Gastrocnemius medialis (tissue), 4 donors: ENCODE results near the gene DDX23. TPM values are rescaled to one million over a fixed set of nuclear protein-coding genes. Genes with fewer than 3 reads are reported as not detected.

ENCODE experiments used
- ATAC-seq, 2 donors: fragments of 150-250 bp; one replicate each; pipeline ENCODE4 v1.9.1; 2016
- DNase-seq, 2 donors: peaks; one replicate each; pipeline ENCODE4 v3.0.0-alpha.2; 2019
- H3K27ac ChIP-seq, 4 donors: fragments of 200-600 bp; sonication (generic); 1 replicate in 1 of 4; 2 replicates in 3 of 4; pipeline ENCODE4 v1.5.1; 2016 to 2018; ENCODE audit warnings: mild to moderate bottlenecking in 2 of 4, moderate library complexity in 1 of 4
- H3K27me3 ChIP-seq, 3 donors: fragments of 200-600 bp; sonication (generic) in 2 of 3; 1 replicate in 1 of 3; 2 replicates in 2 of 3; pipeline versions ENCODE4 v1.5.1 to v1.6.0; 2016 to 2019; ENCODE audit warnings: mild to moderate bottlenecking in 1 of 3, moderate library complexity in 1 of 3
- H3K36me3 ChIP-seq, 2 donors: fragments of 200-600 bp; sonication (generic) in 1 of 2; one replicate each; pipeline ENCODE4 v1.5.1; 2017 to 2018
- H3K4me1 ChIP-seq, 2 donors: fragments of 200-600 bp; sonication (generic) in 1 of 2; one replicate each; pipeline ENCODE4 v1.5.1; 2016 to 2017; ENCODE audit warnings: mild to moderate bottlenecking in 2 of 2
- H3K4me3 ChIP-seq, 4 donors: fragments of 200-600 bp; sonication (generic) in 3 of 4; 1 replicate in 1 of 4; 2 replicates in 3 of 4; pipeline ENCODE4 v1.5.1; 2016 to 2019; ENCODE audit warnings: mild to moderate bottlenecking in 2 of 4
- H3K9me3 ChIP-seq, 3 donors: fragments of 200-600 bp; sonication (generic) in 2 of 3; 1 replicate in 1 of 3; 2 replicates in 2 of 3; pipeline ENCODE4 v1.5.1; 2016 to 2019
- POLR2A ChIP-seq, 2 donors: fragments of 450-650 bp; IDR thresholded peaks; one replicate each; pipeline ENCODE4 v1.6.1; 2017; ENCODE audit warnings: antibody characterized with exemption in 2 of 2, mild to moderate bottlenecking in 2 of 2, moderate library complexity in 2 of 2
- in situ Hi-C, 4 donors: fragments of 200-750 bp; cut with MboI; loops; one replicate each; pipeline versions ENCODE4 v1.15.0 to v1.8.0; 2017; ENCODE audit warnings: low sequenced_read_pairs in 4 of 4
- intact Hi-C: fragments of 100-400 bp; cut with DNase I; formaldehyde crosslinking; loops from one replicate; pipeline ENCODE4 v1.15.1; 2023; ENCODE audit warnings: low total_unique reads
- total RNA-seq, 4 donors: library from RNA; depleted of rRNA; stranded (reverse); fragments of >200 nt; gene quantifications; one replicate each; pipeline versions ENCODE4 v1.1.0 to v1.2.3, GENCODE V29; 2016
- TF ChIP-seq, protein P1 (sequence below), 5 experiments: fragments of 450-650 bp in 3 of 5; fragments of 200-600 bp in 2 of 5; sonication (generic) in 2 of 5; IDR thresholded peaks in 4 of 5; conservative IDR thresholded peaks in 1 of 5; 1 replicate in 4 of 5; 2 replicates in 1 of 5; pipeline ENCODE4 v1.5.1; 2016 to 2019; ENCODE audit warnings: antibody characterized with exemption in 5 of 5, mild to moderate bottlenecking in 3 of 5, moderate library complexity in 3 of 5

Gene DDX23
- total RNA-seq, 4 donors from 2014 or later = 55.8 to 80.6 (median 75.7) TPM

DNA sequence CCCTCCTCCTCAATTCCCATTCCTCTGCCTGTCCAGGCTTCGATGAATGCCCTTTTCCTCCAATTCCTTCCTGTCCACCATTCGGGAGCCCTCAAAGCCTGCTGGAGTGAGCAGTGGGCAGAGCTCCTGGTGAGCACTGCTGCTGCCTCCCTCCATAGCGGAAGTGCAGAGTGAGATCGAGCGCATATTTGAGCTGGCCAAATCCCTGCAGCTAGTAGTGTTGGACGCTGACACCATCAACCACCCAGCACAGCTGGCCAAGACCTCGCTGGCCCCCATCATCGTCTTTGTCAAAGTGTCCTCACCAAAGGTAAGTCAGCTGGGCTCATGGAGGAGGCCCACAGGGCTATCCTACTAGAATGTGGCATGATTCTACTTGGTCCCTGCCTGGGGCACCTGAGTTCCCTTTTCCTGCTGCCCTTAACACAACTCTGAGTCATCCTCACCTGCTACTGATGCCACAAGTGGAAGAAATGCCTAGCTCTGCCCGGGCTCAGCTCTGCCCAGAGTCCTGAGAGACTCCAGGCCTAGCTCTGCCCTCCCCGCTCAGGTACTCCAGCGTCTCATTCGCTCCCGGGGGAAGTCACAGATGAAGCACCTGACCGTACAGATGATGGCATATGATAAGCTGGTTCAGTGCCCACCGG lies 25.6 kb downstream of the DDX23 start:
- H3K4me1 ChIP-seq = no peaks in the 10 kb centered on the region
- H3K4me3 ChIP-seq = no peak overlapping the region
- H3K27me3 ChIP-seq = no peaks in the 10 kb centered on the region
- no peak for DNase-seq
- no peak for TF ChIP-seq POLR2A (IDR thresholded peaks at IDR 0.05)
- TF ChIP-seq, protein P1, sequence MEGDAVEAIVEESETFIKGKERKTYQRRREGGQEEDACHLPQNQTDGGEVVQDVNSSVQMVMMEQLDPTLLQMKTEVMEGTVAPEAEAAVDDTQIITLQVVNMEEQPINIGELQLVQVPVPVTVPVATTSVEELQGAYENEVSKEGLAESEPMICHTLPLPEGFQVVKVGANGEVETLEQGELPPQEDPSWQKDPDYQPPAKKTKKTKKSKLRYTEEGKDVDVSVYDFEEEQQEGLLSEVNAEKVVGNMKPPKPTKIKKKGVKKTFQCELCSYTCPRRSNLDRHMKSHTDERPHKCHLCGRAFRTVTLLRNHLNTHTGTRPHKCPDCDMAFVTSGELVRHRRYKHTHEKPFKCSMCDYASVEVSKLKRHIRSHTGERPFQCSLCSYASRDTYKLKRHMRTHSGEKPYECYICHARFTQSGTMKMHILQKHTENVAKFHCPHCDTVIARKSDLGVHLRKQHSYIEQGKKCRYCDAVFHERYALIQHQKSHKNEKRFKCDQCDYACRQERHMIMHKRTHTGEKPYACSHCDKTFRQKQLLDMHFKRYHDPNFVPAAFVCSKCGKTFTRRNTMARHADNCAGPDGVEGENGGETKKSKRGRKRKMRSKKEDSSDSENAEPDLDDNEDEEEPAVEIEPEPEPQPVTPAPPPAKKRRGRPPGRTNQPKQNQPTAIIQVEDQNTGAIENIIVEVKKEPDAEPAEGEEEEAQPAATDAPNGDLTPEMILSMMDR (IDR thresholded peaks at IDR 0.05 in 4 of 5, conservative IDR thresholded peaks at IDR 0.05 in 1 of 5) = no peak
- no peak overlapping the region for H3K27ac ChIP-seq
- no peaks in the 10 kb centered on the region for H3K9me3 ChIP-seq
- H3K36me3 ChIP-seq = peaks cover 0 to 33% of the 10 kb centered on the region in 2 donors
- no peak for ATAC-seq
- in situ Hi-C loops = no loop called here
- intact Hi-C loops = no loop called here

DNA sequence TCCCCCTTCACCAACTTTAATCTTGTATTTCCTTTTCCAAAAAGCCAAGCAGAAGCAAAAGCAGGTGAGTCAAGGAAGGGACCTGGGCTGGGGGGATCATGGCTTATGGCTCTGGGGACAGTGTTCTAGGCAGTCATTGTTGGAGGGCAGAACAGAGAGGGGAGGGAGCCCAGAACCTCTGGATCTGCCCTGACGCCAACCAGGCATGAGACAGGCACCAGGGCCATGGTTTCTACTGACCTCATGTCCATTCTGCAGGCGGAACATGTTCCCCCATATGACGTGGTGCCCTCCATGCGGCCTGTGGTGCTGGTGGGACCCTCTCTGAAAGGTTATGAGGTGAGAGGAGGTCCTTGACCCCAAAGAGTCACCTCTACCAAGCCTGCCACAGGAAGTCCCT lies 27.1 kb downstream of the DDX23 start:
- intact Hi-C loops = no loop called here
- no peak for ATAC-seq

DNA sequence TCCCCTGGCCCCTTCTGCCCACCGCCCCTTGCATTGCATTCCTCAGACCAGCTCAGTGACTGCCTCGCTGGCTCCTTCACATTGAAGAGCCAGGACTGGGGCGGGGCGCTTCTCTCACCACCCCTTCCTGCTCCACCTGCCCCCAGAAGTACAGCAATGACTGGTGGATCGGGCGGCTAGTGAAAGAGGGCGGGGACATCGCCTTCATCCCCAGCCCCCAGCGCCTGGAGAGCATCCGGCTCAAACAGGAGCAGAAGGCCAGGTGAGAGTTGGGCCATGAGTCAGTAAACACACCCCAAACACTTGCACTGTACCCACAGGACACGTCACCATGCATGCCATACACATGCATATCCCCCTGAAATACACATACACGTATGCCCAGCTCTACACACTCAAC lies 27.9 kb downstream of the DDX23 start:
- Histone ChIP-seq H3K4me1 (peaks cover under 1 to 3% of the 10 kb centered on the region in 2 donors), H3K27me3 (peaks cover under 1 to 8% (median 1%) of the 10 kb centered on the region in 3 donors), H3K4me3 (no peak overlapping the region), H3K9me3 (no peaks in the 10 kb centered on the region), H3K27ac (no peak overlapping the region), H3K36me3 (peaks cover 0 to 11% of the 10 kb centered on the region in 2 donors)
- in situ Hi-C loops = no loop called here
- DNase-seq (no peak), ATAC-seq (no peak)
- TF ChIP-seq, protein P1 (IDR thresholded peaks at IDR 0.05 in 4 of 5, conservative IDR thresholded peaks at IDR 0.05 in 1 of 5) = no peak
- TF ChIP-seq POLR2A (IDR thresholded peaks at IDR 0.05) = no peak
- intact Hi-C loops = no loop called here

More for the DNA sequence above, 27.1 kb downstream of the DDX23 start:
- TF ChIP-seq, protein P1 (IDR thresholded peaks at IDR 0.05 in 4 of 5, conservative IDR thresholded peaks at IDR 0.05 in 1 of 5) = no peak
- TF ChIP-seq POLR2A (IDR thresholded peaks at IDR 0.05) = no peak
- DNase-seq = no peak
- H3K27ac ChIP-seq = no peak overlapping the region
- no peak overlapping the region for H3K4me3 ChIP-seq
- H3K9me3 ChIP-seq = no peaks in the 10 kb centered on the region
- in situ Hi-C loops = no loop called here
- peaks cover 0 to 18% of the 10 kb centered on the region in 2 donors for H3K36me3 ChIP-seq
- H3K4me1 ChIP-seq = no peaks in the 10 kb centered on the region
- H3K27me3 ChIP-seq = no peaks in the 10 kb centered on the region

DNA sequence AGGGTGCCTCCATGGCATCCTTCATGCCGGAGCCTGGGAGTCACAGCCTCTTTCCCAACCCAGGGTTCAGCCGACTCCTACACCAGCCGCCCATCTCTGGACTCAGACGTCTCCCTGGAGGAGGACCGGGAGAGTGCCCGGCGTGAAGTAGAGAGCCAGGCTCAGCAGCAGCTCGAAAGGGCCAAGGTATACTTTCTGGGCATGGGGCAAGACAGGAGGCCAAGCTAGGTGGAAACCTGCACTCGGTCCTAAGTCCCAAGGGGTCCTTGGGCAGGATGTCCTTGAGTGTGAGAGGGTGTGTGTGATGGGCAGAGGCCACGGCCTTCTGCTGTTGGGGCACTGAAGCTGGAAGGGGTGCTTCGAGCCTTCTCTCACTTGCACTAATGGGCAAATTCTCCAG lies 28.7 kb downstream of the DDX23 start:
- intact Hi-C loops = no loop called here
- Histone ChIP-seq H3K9me3 (no peaks in the 10 kb centered on the region), H3K4me3 (no peak overlapping the region), H3K36me3 (peaks cover 0 to 2% of the 10 kb centered on the region in 2 donors), H3K4me1 (peaks cover 7 to 8% of the 10 kb centered on the region in 2 donors), H3K27ac (no peak overlapping the region), H3K27me3 (peaks cover 6 to 16% (median 9%) of the 10 kb centered on the region in 3 donors)
- DNase-seq = no peak
- in situ Hi-C loops = no loop called here
- TF ChIP-seq POLR2A (IDR thresholded peaks at IDR 0.05) = no peak
- TF ChIP-seq, protein P1 (IDR thresholded peaks at IDR 0.05 in 4 of 5, conservative IDR thresholded peaks at IDR 0.05 in 1 of 5) = no peak
- no peak for ATAC-seq
